Measurements from ENCODE around the gene UGT2A1. TPM values are rescaled to one million over a fixed set of nuclear protein-coding genes. Genes with fewer than 3 reads are reported as not detected.

The UGT2A1 gene
- not detected in 2 replicates for total RNA-seq (2014; rRNA removed; shearing (Covaris generic))
- not detected in 2 replicates for total RNA-seq (2022)
- Bru-seq, nascent RNA, result not detected
- BruChase-seq, experiment 1, labeled RNA remaining after a 6-hour chase, result not detected
- BruChase-seq, experiment 2, labeled RNA remaining after a 2-hour chase, result not detected
- long read RNA-seq, result 0 reads

- ChIA-PET CTCF (ENCODE audit: unreplicated experiment) (no interaction called here), POLR2A (no interaction called here)
- H3K36me3 ChIP-seq (ENCODE audit: insufficient read depth, low read length), result no peaks in the 10 kb centered on the region
- no peaks in the 10 kb centered on the region for H3K9me3 ChIP-seq (ENCODE audit: low read length)
- intact Hi-C loops (cut with micrococcal nuclease; ENCODE audit: unreplicated experiment), result no loop called here
- DNase-seq (ENCODE audit: low spot score), result no peak
- H3K9me2 ChIP-seq (ENCODE audit: insufficient read depth, low read length), result no peaks in the 10 kb centered on the region
- no peak within 1 kb of the TSS for H2AFZ ChIP-seq (ENCODE audit: low read length)
- TF ChIP-seq EZH2phosphoT487 (IDR thresholded peaks at IDR 0.05; ENCODE audit: borderline replicate concordance, low read depth, low read length) (no peak), CTCF (conservative IDR thresholded peaks at IDR 0.05; ENCODE audit: low read length) (no peak)
- no peak within 1 kb of the TSS for H3K27ac ChIP-seq (ENCODE audit: low read depth, low read length, poor library complexity, severe bottlenecking)
- H3K4me2 ChIP-seq (ENCODE audit: low read length), result no peak within 1 kb of the TSS
- H3K4me3 ChIP-seq (ENCODE audit: low read depth, low read length, poor library complexity, severe bottlenecking), result no peak within 1 kb of the TSS
- no peaks in the 10 kb centered on the region for H3K4me1 ChIP-seq (ENCODE audit: insufficient read depth, low read length, poor library complexity, severe bottlenecking)
- no TSS peak for BruUV-seq (replicated peaks)
- H4K20me1 ChIP-seq (ENCODE audit: insufficient read depth, low read length), result no peaks in the 10 kb centered on the region
- H3K79me2 ChIP-seq (ENCODE audit: insufficient read depth, low read depth, low read length), result no peaks in the 10 kb centered on the region
These were observed at the start of gene UGT2A1 for GRCh38 chr4:69653147-69653546. Gene UGT2A1 (minus strand): TSS chr4:69653247. CDS start chr4:69647644, 5,603 bp downstream.

GRCh38 chr4:69702201-69702600 lies 49.2 kb upstream of the UGT2A1 start:
- ChIA-PET POLR2A (interaction anchor here (0.7 kb wide), 1 partner anchor 54 kb away, joined by 5 read pairs; no protein-coding TSS in a partner anchor), CTCF (ENCODE audit: unreplicated experiment) (no interaction called here)
- no peaks in the 10 kb centered on the region for H3K36me3 ChIP-seq (ENCODE audit: insufficient read depth, low read length)
- no peaks in the 10 kb centered on the region for H3K9me3 ChIP-seq (ENCODE audit: low read length)
- H2AFZ ChIP-seq (ENCODE audit: low read length), result no peak overlapping the region
- BruUV-seq (replicated peaks), result no TSS peak
- TF ChIP-seq CTCF (conservative IDR thresholded peaks at IDR 0.05; ENCODE audit: low read length) (no peak), EZH2phosphoT487 (IDR thresholded peaks at IDR 0.05; ENCODE audit: borderline replicate concordance, low read depth, low read length) (no peak)
- H3K4me2 ChIP-seq (ENCODE audit: low read length), result no peak overlapping the region
- H4K20me1 ChIP-seq (ENCODE audit: insufficient read depth, low read length), result no peaks in the 10 kb centered on the region
- no peaks in the 10 kb centered on the region for H3K4me1 ChIP-seq (ENCODE audit: insufficient read depth, low read length, poor library complexity, severe bottlenecking)
- no peaks in the 10 kb centered on the region for H3K79me2 ChIP-seq (ENCODE audit: insufficient read depth, low read depth, low read length)
- H3K4me3 ChIP-seq (ENCODE audit: low read depth, low read length, poor library complexity, severe bottlenecking), result no peak overlapping the region
- H3K9me2 ChIP-seq (ENCODE audit: insufficient read depth, low read length), result no peaks in the 10 kb centered on the region
- DNase-seq (ENCODE audit: low spot score), result no peak
- intact Hi-C loops (cut with micrococcal nuclease; ENCODE audit: unreplicated experiment), result no loop called here
- no peak overlapping the region for H3K27ac ChIP-seq (ENCODE audit: low read depth, low read length, poor library complexity, severe bottlenecking)

- no TSS peak for BruUV-seq (replicated peaks)
These were observed 48.6 kb upstream of the UGT2A1 start for GRCh38 chr4:69701696-69702095.

More at GRCh38 chr4:69701696-69702095, 48.6 kb upstream of the UGT2A1 start:
- H3K79me2 ChIP-seq (ENCODE audit: insufficient read depth, low read depth, low read length), result no peaks in the 10 kb centered on the region
- no peaks in the 10 kb centered on the region for H3K36me3 ChIP-seq (ENCODE audit: insufficient read depth, low read length)
- no peak overlapping the region for H2AFZ ChIP-seq (ENCODE audit: low read length)
- H3K27ac ChIP-seq (ENCODE audit: low read depth, low read length, poor library complexity, severe bottlenecking), result no peak overlapping the region
- CTCF ChIA-PET (ENCODE audit: unreplicated experiment), result no interaction called here
- POLR2A ChIA-PET, result no interaction called here
- intact Hi-C loops (cut with micrococcal nuclease; ENCODE audit: unreplicated experiment), result no loop called here
- H3K9me3 ChIP-seq (ENCODE audit: low read length), result no peaks in the 10 kb centered on the region
- no peak overlapping the region for H3K4me2 ChIP-seq (ENCODE audit: low read length)
- H4K20me1 ChIP-seq (ENCODE audit: insufficient read depth, low read length), result no peaks in the 10 kb centered on the region
- H3K4me3 ChIP-seq (ENCODE audit: low read depth, low read length, poor library complexity, severe bottlenecking), result no peak overlapping the region
- TF ChIP-seq EZH2phosphoT487 (IDR thresholded peaks at IDR 0.05; ENCODE audit: borderline replicate concordance, low read depth, low read length), result no peak
- no peak for TF ChIP-seq CTCF (conservative IDR thresholded peaks at IDR 0.05; ENCODE audit: low read length)
- H3K9me2 ChIP-seq (ENCODE audit: insufficient read depth, low read length), result no peaks in the 10 kb centered on the region
- no peaks in the 10 kb centered on the region for H3K4me1 ChIP-seq (ENCODE audit: insufficient read depth, low read length, poor library complexity, severe bottlenecking)
- DNase-seq (ENCODE audit: low spot score), result no peak

Data from OCI-LY7 (cell line).